Coronary artery (tissue), 2 donors: ENCODE data around the gene LRRC14B.

Source experiments
- DNase-seq: peaks from one replicate; pipeline ENCODE4 v3.0.0-alpha.2; 2017; ENCODE audit warnings: low spot score
- H3K27ac ChIP-seq, 2 donors: fragments of 200-600 bp; sonication (generic); one replicate each; pipeline ENCODE4 v1.5.1; 2016 to 2019
- H3K4me3 ChIP-seq: fragments of 200-600 bp; sonication (generic); 2 replicates; pipeline ENCODE4 v1.5.1; 2016; ENCODE audit warnings: mild to moderate bottlenecking, moderate library complexity
- TF ChIP-seq, protein P1 (sequence below): fragments of 200-600 bp; sonication (generic); IDR thresholded peaks from one replicate; pipeline ENCODE4 v1.5.1; 2019; ENCODE audit warnings: antibody characterized with exemption

LRRC14B gene

DNA sequence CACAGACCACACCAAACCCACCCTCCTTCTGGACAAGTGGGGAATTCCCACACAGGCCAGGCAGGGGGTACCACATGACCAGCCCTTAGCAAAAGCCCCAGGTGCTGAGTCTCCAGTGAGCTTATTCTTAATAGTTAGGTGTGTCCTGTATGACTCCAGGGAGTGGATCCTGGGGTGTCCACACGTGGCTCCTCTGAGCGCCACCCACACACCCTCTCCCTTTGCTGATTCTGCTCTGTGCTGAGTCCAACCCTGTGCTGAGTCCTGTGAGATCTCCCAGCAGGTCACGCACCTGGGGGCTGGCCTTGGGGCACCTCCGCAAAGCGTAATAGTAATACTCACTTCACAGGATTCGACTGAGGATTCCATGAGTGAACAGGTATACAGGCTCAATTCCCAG is 12.7 kb downstream of the LRRC14B start:
- no peak overlapping the region for H3K4me3 ChIP-seq

DNA sequence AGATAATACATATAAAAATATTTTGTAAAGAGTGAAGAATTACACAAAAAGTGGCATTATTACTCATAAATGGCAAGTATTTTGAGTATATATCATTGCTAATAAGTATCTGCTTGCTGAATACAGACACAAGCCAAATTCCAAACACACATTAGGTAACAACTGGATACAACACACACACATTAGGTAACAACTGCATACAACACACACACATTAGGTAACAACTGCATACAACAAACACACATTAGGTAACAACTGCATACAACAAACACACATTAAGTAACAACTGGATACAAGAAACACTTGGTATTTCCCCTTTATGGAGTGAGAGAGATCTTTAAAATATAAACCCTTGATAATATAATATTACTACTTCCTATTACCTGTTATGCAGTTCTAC is 13.2 kb downstream of the LRRC14B start:
- no peak for DNase-seq
- TF ChIP-seq, protein P1, sequence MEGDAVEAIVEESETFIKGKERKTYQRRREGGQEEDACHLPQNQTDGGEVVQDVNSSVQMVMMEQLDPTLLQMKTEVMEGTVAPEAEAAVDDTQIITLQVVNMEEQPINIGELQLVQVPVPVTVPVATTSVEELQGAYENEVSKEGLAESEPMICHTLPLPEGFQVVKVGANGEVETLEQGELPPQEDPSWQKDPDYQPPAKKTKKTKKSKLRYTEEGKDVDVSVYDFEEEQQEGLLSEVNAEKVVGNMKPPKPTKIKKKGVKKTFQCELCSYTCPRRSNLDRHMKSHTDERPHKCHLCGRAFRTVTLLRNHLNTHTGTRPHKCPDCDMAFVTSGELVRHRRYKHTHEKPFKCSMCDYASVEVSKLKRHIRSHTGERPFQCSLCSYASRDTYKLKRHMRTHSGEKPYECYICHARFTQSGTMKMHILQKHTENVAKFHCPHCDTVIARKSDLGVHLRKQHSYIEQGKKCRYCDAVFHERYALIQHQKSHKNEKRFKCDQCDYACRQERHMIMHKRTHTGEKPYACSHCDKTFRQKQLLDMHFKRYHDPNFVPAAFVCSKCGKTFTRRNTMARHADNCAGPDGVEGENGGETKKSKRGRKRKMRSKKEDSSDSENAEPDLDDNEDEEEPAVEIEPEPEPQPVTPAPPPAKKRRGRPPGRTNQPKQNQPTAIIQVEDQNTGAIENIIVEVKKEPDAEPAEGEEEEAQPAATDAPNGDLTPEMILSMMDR: no peak
- Histone ChIP-seq H3K4me3 (no peak overlapping the region), H3K27ac (no peak overlapping the region)

More for the DNA sequence above, 12.7 kb downstream of the LRRC14B start:
- TF ChIP-seq, protein P1: no peak
- no peak for DNase-seq
- H3K27ac ChIP-seq: no peak overlapping the region

DNA sequence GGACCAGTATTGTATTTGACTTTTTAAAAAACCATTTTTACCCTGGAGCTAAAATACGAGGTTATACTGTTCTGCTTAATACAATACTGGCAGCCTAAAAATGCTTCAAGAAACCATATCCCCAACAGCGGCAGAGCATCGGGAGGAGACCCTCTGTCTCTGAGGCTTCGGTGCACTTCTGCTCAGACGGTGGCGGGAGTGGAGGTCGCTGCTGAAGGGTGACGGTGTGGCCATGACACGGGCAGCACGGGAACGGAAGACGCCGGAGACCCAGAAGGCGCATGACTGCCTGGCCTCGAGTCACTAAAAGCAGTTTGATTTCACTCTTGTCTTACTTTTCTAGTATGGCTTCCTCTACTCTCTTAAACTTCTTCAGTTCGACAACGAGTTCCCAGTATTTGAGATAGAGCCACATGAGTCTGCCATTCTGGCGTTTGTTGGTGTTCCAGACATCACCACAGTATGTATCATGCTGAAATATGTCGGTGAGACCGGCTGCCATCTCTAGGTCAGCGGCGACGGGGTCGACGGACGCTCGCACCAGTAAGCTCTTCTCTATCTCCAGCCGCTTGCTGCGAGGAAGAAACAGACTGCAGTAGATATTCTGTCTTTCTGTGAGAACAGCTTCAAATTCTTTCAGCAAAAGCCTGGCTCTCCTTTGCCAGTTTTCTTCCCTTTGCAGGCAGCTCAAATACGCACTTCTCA is 13.8 kb downstream of the LRRC14B start:
- DNase-seq: no peak
- Histone ChIP-seq H3K4me3 (no peak overlapping the region), H3K27ac (no peak overlapping the region)
- TF ChIP-seq, protein P1: no peak

DNA sequence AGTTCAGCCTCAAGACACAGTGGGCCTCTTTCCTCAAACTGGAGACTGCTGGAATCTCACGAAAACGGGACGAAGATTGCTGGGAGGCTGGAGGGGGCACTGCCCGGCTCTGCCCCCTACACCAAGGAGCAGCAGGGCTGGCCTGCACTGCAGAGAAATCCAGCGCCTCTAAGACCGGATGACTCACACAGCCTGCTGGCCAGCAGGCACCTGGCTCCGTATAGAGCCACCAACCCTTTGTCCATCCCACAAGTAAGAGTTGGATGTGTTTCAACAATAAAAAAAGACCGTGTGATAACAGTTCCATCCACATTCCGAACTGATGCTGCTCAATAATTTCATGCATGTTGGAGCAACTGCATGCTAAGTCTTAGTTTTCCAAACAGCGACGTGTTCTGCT is 15.1 kb downstream of the LRRC14B start:
- TF ChIP-seq, protein P1: no peak
- no peak overlapping the region for H3K4me3 ChIP-seq
- DNase-seq: no peak
- no peak overlapping the region for H3K27ac ChIP-seq

DNA sequence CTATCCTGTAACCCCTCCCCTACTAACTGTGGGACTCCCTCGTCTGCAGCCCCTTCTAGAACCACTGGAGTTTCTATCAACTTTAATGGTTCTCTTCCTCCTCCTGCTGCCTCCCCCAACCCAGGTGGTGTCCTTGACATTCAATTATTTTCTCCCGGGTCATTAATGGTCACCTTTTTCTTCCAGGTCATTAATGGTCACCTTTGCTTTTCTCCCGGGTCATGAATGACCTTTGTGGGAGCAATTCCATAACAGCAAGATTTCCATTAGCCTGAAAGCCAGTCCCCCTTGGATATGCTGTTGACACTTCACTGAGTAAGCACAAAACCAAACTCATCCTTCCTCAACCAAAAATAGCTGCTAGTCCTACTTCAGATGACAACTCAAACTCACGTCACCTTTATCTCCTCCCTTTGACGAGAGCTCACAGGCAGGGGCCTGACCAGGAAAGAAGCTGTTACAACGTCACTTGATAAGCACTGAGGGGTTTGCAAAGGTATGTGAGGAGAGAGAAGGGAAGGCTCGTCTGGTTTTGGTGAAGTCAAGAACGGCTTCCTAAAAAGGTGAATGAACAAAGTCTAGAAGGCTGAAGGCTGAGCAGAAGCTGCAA is 15.7 kb downstream of the LRRC14B start:
- TF ChIP-seq, protein P1: no peak
- Histone ChIP-seq H3K27ac (no peak overlapping the region), H3K4me3 (no peak overlapping the region)
- DNase-seq: no peak

DNA sequence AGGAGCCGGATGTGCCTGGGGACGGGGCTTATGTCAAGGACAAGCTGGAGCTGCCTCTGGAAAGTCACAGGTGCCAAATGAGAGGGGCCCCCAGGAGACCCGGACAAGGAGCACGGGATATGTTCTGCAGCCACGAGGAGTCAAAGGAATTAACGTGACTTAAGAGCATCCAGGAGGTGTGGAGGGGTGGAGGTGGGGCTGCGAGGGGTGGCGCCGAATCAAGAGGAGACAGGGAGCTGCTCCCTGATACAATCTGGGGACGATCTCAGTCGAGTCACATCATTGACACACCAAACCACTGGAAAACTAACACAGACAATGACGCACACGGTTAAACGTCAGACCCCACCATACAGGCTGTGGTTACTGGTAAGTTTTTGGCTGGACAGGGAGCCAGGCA is 16.3 kb downstream of the LRRC14B start:
- TF ChIP-seq, protein P1: no peak
- no peak for DNase-seq

More for the DNA sequence above, 16.3 kb downstream of the LRRC14B start:
- Histone ChIP-seq H3K27ac (no peak overlapping the region), H3K4me3 (no peak overlapping the region)
